ENCODE measurements around the gene KCTD2. TPM values are rescaled to one million over a fixed set of nuclear protein-coding genes. Genes with fewer than 3 reads are reported as not detected.

KCTD2 gene
- total and polyA plus RNA-seq, 8 donors: 20.6 to 32.0 (median 27.0) TPM

DNA sequence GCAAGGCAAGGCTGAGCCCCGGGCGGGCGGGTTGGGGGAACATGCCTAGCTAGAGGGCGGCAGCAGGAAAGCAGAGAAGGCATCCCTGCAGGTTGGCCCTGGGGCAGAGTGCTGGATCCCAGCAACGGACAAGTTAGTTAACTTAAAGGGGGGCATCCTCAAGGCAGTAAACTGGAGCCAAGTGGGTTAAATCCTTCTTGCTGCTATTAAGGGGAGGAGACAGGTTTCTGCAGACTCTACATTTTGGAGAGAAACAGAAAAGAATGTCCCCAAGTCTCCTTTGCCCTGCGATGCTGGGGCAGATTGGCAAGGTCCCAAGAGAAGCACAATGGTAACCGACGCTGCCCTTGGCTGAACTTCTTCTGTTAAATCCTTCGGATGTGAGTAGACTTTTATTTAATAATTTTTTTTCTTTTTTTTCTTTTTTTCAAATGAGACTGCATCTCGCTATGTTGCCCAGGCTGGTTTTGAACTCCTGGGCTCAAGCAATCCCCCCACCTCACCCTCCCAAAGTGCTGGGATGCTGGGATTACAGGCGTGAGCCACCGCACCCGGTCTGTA lies 14.2 kb upstream of the KCTD2 start:
- TF ChIP-seq, protein P1, sequence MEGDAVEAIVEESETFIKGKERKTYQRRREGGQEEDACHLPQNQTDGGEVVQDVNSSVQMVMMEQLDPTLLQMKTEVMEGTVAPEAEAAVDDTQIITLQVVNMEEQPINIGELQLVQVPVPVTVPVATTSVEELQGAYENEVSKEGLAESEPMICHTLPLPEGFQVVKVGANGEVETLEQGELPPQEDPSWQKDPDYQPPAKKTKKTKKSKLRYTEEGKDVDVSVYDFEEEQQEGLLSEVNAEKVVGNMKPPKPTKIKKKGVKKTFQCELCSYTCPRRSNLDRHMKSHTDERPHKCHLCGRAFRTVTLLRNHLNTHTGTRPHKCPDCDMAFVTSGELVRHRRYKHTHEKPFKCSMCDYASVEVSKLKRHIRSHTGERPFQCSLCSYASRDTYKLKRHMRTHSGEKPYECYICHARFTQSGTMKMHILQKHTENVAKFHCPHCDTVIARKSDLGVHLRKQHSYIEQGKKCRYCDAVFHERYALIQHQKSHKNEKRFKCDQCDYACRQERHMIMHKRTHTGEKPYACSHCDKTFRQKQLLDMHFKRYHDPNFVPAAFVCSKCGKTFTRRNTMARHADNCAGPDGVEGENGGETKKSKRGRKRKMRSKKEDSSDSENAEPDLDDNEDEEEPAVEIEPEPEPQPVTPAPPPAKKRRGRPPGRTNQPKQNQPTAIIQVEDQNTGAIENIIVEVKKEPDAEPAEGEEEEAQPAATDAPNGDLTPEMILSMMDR (IDR thresholded peaks at IDR 0.05): no peak
- DNase-seq (peak in 1 of 4 donors; percentile 28), ATAC-seq (no peak)
- peaks cover 16 to 53% of the 10 kb centered on the region in 2 donors for H3K4me1 ChIP-seq
- H3K27ac ChIP-seq: peak overlapping the region in 1 of 2 donors; percentile 86
- H3K4me3 ChIP-seq: peak overlapping the region; percentile 66 to 69
- H3K9me3 ChIP-seq: no peaks in the 10 kb centered on the region
- intact Hi-C loops (cut with DNase I): no loop called here
- H3K36me3 ChIP-seq: peaks cover 0 to 6% of the 10 kb centered on the region in 2 donors
- H3K27me3 ChIP-seq: peaks cover 0 to 7% of the 10 kb centered on the region in 2 donors

GRCh38 chr17:75033346-75034235 lies 13.4 kb upstream of the KCTD2 start:
- intact Hi-C loops (cut with DNase I): no loop called here
- Histone ChIP-seq H3K27me3 (peaks cover 0 to 7% of the 10 kb centered on the region in 2 donors), H3K4me3 (peak overlapping the region; percentile 66 to 69), H3K9me3 (no peaks in the 10 kb centered on the region), H3K27ac (peak overlapping the region; percentile 86 to 91), H3K36me3 (peaks cover 0 to 14% of the 10 kb centered on the region in 2 donors), H3K4me1 (peaks cover 16 to 53% of the 10 kb centered on the region in 2 donors)
- TF ChIP-seq, protein P1 (IDR thresholded peaks at IDR 0.05): no peak
- ATAC-seq (peak; percentile 69), DNase-seq (peak; percentile 90 to 97 (median 94))

GRCh38 chr17:75034236-75034908 lies 12.7 kb upstream of the KCTD2 start:
- H3K36me3 ChIP-seq: peaks cover 0 to 21% of the 10 kb centered on the region in 2 donors
- peaks cover 16 to 53% of the 10 kb centered on the region in 2 donors for H3K4me1 ChIP-seq
- peak overlapping the region; percentile 86 to 91 for H3K27ac ChIP-seq
- intact Hi-C loops (cut with DNase I): no loop called here
- DNase-seq (peak; percentile 84 to 92 (median 89)), ATAC-seq (peak; percentile 77)
- TF ChIP-seq, protein P1 (IDR thresholded peaks at IDR 0.05): no peak
- H3K27me3 ChIP-seq: peaks cover 0 to 7% of the 10 kb centered on the region in 2 donors
- no peaks in the 10 kb centered on the region for H3K9me3 ChIP-seq
- H3K4me3 ChIP-seq: peak overlapping the region; percentile 66 to 69

DNA sequence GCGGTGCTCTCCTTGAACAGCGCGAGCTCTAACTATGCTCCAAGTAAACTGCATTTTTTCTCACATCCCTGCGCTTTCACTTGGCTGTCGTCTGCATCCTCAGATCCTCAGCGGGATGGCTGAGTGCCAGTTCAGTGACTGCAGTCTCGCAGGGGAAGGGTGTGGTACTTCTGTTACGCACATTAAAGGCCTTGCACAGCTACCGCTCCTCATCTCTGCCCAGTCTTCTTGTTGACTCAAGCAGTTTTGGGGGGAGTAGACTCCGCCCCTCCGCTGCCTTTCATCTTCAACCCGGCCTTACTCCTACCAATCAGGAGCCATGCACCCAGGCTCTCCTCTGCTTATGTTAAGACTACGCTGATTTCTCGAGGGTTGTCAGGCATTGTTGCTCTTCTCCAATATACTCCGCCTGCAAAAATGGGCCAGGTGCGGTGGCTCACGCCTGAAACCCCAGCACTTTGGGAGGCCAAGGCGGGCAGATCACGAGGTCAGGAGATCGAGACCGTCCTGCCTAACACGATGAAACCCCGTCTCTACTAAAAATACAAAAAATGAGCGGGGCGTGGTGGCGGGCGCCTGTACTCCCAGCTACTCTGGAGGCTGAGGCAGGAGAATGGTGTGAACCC lies 10.3 kb upstream of the KCTD2 start:
- no peak overlapping the region for H3K4me3 ChIP-seq
- TF ChIP-seq, protein P1 (IDR thresholded peaks at IDR 0.05): no peak

More for the DNA sequence above, 10.3 kb upstream of the KCTD2 start:
- ATAC-seq (peak; percentile 14), DNase-seq (peak in 2 of 4 donors; percentile 86 to 89)
- peak overlapping the region; percentile 86 to 91 for H3K27ac ChIP-seq
- H3K4me1 ChIP-seq: peaks cover 16 to 53% of the 10 kb centered on the region in 2 donors
- H3K9me3 ChIP-seq: no peaks in the 10 kb centered on the region
- intact Hi-C loops (cut with DNase I): no loop called here
- H3K36me3 ChIP-seq: peaks cover 0 to 45% of the 10 kb centered on the region in 2 donors
- peaks cover 0 to 7% of the 10 kb centered on the region in 2 donors for H3K27me3 ChIP-seq
